Endothelial cell of umbilical vein (primary cell): ENCODE measurements around the gene RGSL1. TPM values are rescaled to one million over a fixed set of nuclear protein-coding genes. Genes with fewer than 3 reads are reported as not detected.

Experiments
- BruUV-seq: library from RNA; stranded (reverse); fragments of 400-500 nt; replicated peaks from 2 replicates; lab custom pipeline; 2021; lab: Mats Ljungman, UMichigan
- CTCF ChIA-PET: fragments of 300-600, 350-600 bp; sonication (Branson Sonifier 250); formaldehyde crosslinking; loops from one replicate; lab custom pipeline; 2021; ENCODE audit warnings: antibody characterized with exemption, inconsistent platforms; lab: Charles Lee
- POLR2A ChIA-PET: fragments of 300-600, 350-600 bp; sonication (Branson Sonifier 250); formaldehyde crosslinking; loops from one replicate; lab custom pipeline; 2021; ENCODE audit warnings: antibody characterized with exemption, inconsistent platforms; lab: Charles Lee
- DNase-seq: peaks from one replicate; pipeline ENCODE4 v3.0.0-alpha.2; 2011; ENCODE audit warnings: low read depth, low spot score
- FAIRE-seq: peaks from 2 replicates; lab custom pipeline; 2011; peaks lifted over from hg19 to GRCh38; lab: Jason Lieb, UNC
- H2AFZ ChIP-seq: 2 replicates; pipeline ENCODE4 v1.6.0; 2012; ENCODE audit warnings: low read depth, low read length, control low read depth, inconsistent platforms
- H3K27ac ChIP-seq: 2 replicates; pipeline ENCODE4 v1.5.1; 2011; ENCODE audit warnings: low read depth, mild to moderate bottlenecking, control low read depth, low read length, moderate library complexity; ENCODE audit not compliant: insufficient read depth
- H3K27me3 ChIP-seq, 2 experiments: 2 replicates each; pipeline versions ENCODE4 v1.6.0 to v1.6.1; 2011; ENCODE audit warnings: low read length in 2 of 2, mixed read lengths in 1 of 2; ENCODE audit not compliant: control insufficient read depth in 2 of 2, insufficient read depth in 2 of 2
- H3K36me3 ChIP-seq, 2 experiments: 2 replicates in 1 of 2; 3 replicates in 1 of 2; pipeline ENCODE4 v1.5.1; 2011; ENCODE audit warnings: low read length in 2 of 2, mild to moderate bottlenecking in 1 of 2, moderate library complexity in 1 of 2; ENCODE audit not compliant: control insufficient read depth in 2 of 2, insufficient read depth in 2 of 2; ENCODE audit errors: extremely low read depth in 1 of 2
- H3K4me1 ChIP-seq: 3 replicates; pipeline ENCODE4 v1.5.1; 2011; ENCODE audit warnings: mild to moderate bottlenecking, low read length; ENCODE audit not compliant: control insufficient read depth, insufficient read depth; ENCODE audit errors: extremely low read depth
- H3K4me2 ChIP-seq: 2 replicates; pipeline ENCODE4 v1.6.1; 2011; ENCODE audit warnings: low read length, control low read depth, mixed read lengths; ENCODE audit not compliant: insufficient read depth
- H3K4me3 ChIP-seq, 3 experiments: fragments of 200-600 bp in 1 of 3; sonication (generic), shearing (Covaris generic) in 1 of 3; replicated peaks in 1 of 3; 2 replicates each; pipeline ENCODE4 v1.5.1; 2011 to 2016; ENCODE audit warnings: control low read depth in 3 of 3, low read length in 3 of 3, mild to moderate bottlenecking in 2 of 3, inconsistent platforms in 1 of 3, low read depth in 1 of 3, moderate library complexity in 1 of 3; ENCODE audit not compliant: insufficient read depth in 1 of 3
- H3K79me2 ChIP-seq: 2 replicates; pipeline ENCODE4 v1.6.0; 2012; ENCODE audit warnings: low read length, inconsistent platforms; ENCODE audit not compliant: control insufficient read depth, insufficient read depth
- H3K9ac ChIP-seq: replicated peaks from 2 replicates; pipeline ENCODE3; 2011; ENCODE audit warnings: low read length, control low read depth; ENCODE audit not compliant: insufficient read depth; ENCODE audit errors: extremely low read depth
- H3K9me1 ChIP-seq: replicated peaks from 3 replicates; pipeline ENCODE4 v1.6.0; 2011; ENCODE audit warnings: mild to moderate bottlenecking, low read length; ENCODE audit not compliant: control insufficient read depth, insufficient read depth; ENCODE audit errors: extremely low read depth
- H3K9me3 ChIP-seq: replicated peaks from 2 replicates; pipeline ENCODE4 v1.5.1; 2012; ENCODE audit warnings: low read length, inconsistent platforms; ENCODE audit not compliant: control insufficient read depth, insufficient read depth
- H4K20me1 ChIP-seq: replicated peaks from 2 replicates; pipeline ENCODE3; 2011; ENCODE audit warnings: mild to moderate bottlenecking, low read length; ENCODE audit not compliant: control insufficient read depth, insufficient read depth; ENCODE audit errors: extremely low read depth
- CTCF ChIP-seq, 2 donors: IDR thresholded peaks; 1 replicate in 1 of 2; 2 replicates in 1 of 2; pipeline ENCODE4 v1.5.1; 2011; ENCODE audit warnings: low read length in 2 of 2, mild to moderate bottlenecking in 2 of 2, moderate library complexity in 2 of 2, control low read depth in 1 of 2, inconsistent platforms in 1 of 2, low read depth in 1 of 2; ENCODE audit not compliant: insufficient read depth in 1 of 2; ENCODE audit errors: extremely low read depth in 1 of 2
- EZH2 ChIP-seq: IDR thresholded peaks from 2 replicates; pipeline ENCODE4 v1.6.1; 2012; ENCODE audit warnings: borderline replicate concordance, low read depth, mild to moderate bottlenecking, moderate library complexity, low read length, inconsistent platforms; ENCODE audit not compliant: severe bottlenecking
- FOS ChIP-seq: IDR thresholded peaks from 2 replicates; pipeline ENCODE4 v1.6.1; 2011; ENCODE audit warnings: mild to moderate bottlenecking, low read length, moderate library complexity, borderline replicate concordance; ENCODE audit not compliant: insufficient read depth
- GATA2 ChIP-seq: IDR thresholded peaks from 2 replicates; pipeline ENCODE4 v1.7.0; 2011; ENCODE audit warnings: low read depth, mild to moderate bottlenecking, moderate library complexity, mixed read lengths, low read length; ENCODE audit not compliant: insufficient read length, insufficient read depth
- JUN ChIP-seq: IDR thresholded peaks from 2 replicates; pipeline ENCODE4 v1.6.1; 2011; ENCODE audit warnings: borderline replicate concordance, low read depth; ENCODE audit not compliant: insufficient read length, insufficient read depth
- MYC ChIP-seq: IDR thresholded peaks from one replicate; pipeline ENCODE4 v1.6.1; 2011; ENCODE audit warnings: mild to moderate bottlenecking, low read depth, low read length
- POLR2A ChIP-seq: IDR thresholded peaks from 2 replicates; pipeline ENCODE4 v1.6.1; 2012; ENCODE audit warnings: low read depth, mild to moderate bottlenecking, control low read depth, low read length
- POLR2AphosphoS5 ChIP-seq: IDR thresholded peaks from 2 replicates; pipeline ENCODE4 v1.6.1; 2012; ENCODE audit warnings: low read depth, mild to moderate bottlenecking, control low read depth, low read length, moderate library complexity; ENCODE audit not compliant: insufficient read depth
- dilution Hi-C: fragments of 300-500 bp; cut with MboI; formaldehyde crosslinking; loops from one replicate; pipeline ENCODE4 v1.15.0; 2019; ENCODE audit warnings: low sequenced_read_pairs; ENCODE audit not compliant: extremely low pct_ligation_motif_present
- intact Hi-C: fragments of 100-400 bp; cut with micrococcal nuclease; formaldehyde crosslinking; loops from one replicate; pipeline ENCODE4 v1.10.0; 2022
- polyA plus RNA-seq, 4 experiments: library from polyadenylated mRNA; depleted of rRNA in 3 of 4; stranded (reverse) in 3 of 4; unstranded in 1 of 4; fragments of >200 nt; gene quantifications; 2 replicates each; pipeline versions ENCODE4 v1.2.1 to v1.2.3, GENCODE V29; 2011 to 2012; ENCODE audit warnings: missing spikeins in 1 of 4
- total RNA-seq: library from RNA; stranded (reverse); gene quantifications from 2 replicates; pipeline ENCODE4 v1.2.3, GENCODE V29; 2021
- TF ChIP-seq, protein P1 (sequence below): IDR thresholded peaks from 2 replicates; pipeline ENCODE4 v1.6.1; 2011; ENCODE audit not compliant: insufficient read depth, insufficient read length

RGSL1 gene
- total and polyA plus RNA-seq, 2 donors (not counting 3 experiments of a cell fraction or from before 2014, with no cell fraction given) = not detected

GRCh38 chr1:182520736-182521135 lies 70.8 kb downstream of the RGSL1 start:
- DNase-seq (no peak), FAIRE-seq (no peak)
- CTCF ChIA-PET = no interaction called here
- Histone ChIP-seq H4K20me1 (no peaks in the 10 kb centered on the region), H3K27ac (no peak overlapping the region), H3K9me3 (no peaks in the 10 kb centered on the region), H2AFZ (no peak overlapping the region), H3K4me1 (no peaks in the 10 kb centered on the region), H3K9ac (no peak overlapping the region), H3K4me3 (no peak overlapping the region), H3K79me2 (no peaks in the 10 kb centered on the region), H3K9me1 (no peaks in the 10 kb centered on the region), H3K27me3 (no peaks in the 10 kb centered on the region), H3K4me2 (no peak overlapping the region), H3K36me3 (no peaks in the 10 kb centered on the region)
- TF ChIP-seq POLR2A = no peak
- TF ChIP-seq EZH2 = no peak
- no peak for TF ChIP-seq POLR2AphosphoS5
- no peak for TF ChIP-seq JUN
- TF ChIP-seq CTCF (IDR thresholded peaks at IDR 0.05; ENCODE audit: extremely low read depth in 1 of 2, insufficient read depth in 1 of 2, low read depth in 1 of 2, low read length in 2 of 2) = no peak
- TF ChIP-seq, protein P1, sequence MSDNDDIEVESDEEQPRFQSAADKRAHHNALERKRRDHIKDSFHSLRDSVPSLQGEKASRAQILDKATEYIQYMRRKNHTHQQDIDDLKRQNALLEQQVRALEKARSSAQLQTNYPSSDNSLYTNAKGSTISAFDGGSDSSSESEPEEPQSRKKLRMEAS = no peak
- TF ChIP-seq FOS = no peak
- no peak for TF ChIP-seq MYC
- TF ChIP-seq GATA2 = no peak
- dilution Hi-C loops = no loop called here
- BruUV-seq = no TSS peak
- POLR2A ChIA-PET = no interaction called here
- intact Hi-C loops = no loop called here
